IMR-90 (cell line): ENCODE data around the gene OXNAD1. TPM values are rescaled to one million over a fixed set of nuclear protein-coding genes. Genes with fewer than 3 reads are reported as not detected.

Experiments
- ATAC-seq: fragments of 200-7000 bp; cut with Tn5 transposase; 2 replicates; pipeline ENCODE4 v1.9.1; 2020; ENCODE audit warnings: low read depth, mild to moderate bottlenecking, moderate library complexity
- BruUV-seq: library from RNA; stranded (reverse); fragments of 400-500 nt; replicated peaks from 2 replicates; lab custom pipeline; 2021; lab: Mats Ljungman, UMichigan
- CTCF ChIA-PET: fragments of 300-600 bp; formaldehyde crosslinking; extraction: SDS; loops from one replicate; lab custom pipeline; 2021; ENCODE audit warnings: antibody characterized with exemption; lab: Yijun Ruan, JAX
- POLR2A ChIA-PET: fragments of 300-600 bp; sonication (Branson Sonifier 250); formaldehyde crosslinking; loops from one replicate; lab custom pipeline; 2022; ENCODE audit warnings: antibody characterized with exemption; ENCODE audit not compliant: unreplicated experiment; lab: Charles Lee
- DNase-seq: peaks from one replicate; pipeline ENCODE4 v3.0.0; 2013
- H2AFZ ChIP-seq: replicated peaks from 2 replicates; pipeline ENCODE3; 2013; ENCODE audit warnings: low read length, mild to moderate bottlenecking; ENCODE audit not compliant: poor library complexity
- H2AK5ac ChIP-seq: 2 replicates; pipeline ENCODE4 v1.6.1; 2013; ENCODE audit warnings: low read depth, low read length, inconsistent platforms
- H2AK9ac ChIP-seq: replicated peaks from 2 replicates; pipeline ENCODE3; 2013; ENCODE audit warnings: mild to moderate bottlenecking, low read depth, low read length, moderate library complexity; ENCODE audit not compliant: poor library complexity
- H2BK120ac ChIP-seq: 2 replicates; pipeline ENCODE4 v1.6.1; 2013; ENCODE audit warnings: low read depth, low read length, inconsistent platforms
- H2BK15ac ChIP-seq: 3 replicates; pipeline ENCODE4 v1.6.1; 2013; ENCODE audit warnings: low read depth, low read length, inconsistent platforms
- H2BK20ac ChIP-seq: 2 replicates; pipeline ENCODE4 v1.6.1; 2013; ENCODE audit warnings: low read depth, mild to moderate bottlenecking, inconsistent platforms, low read length, moderate library complexity
- H2BK5ac ChIP-seq: 2 replicates; pipeline ENCODE4 v1.6.1; 2013; ENCODE audit warnings: mild to moderate bottlenecking, low read depth, low read length, inconsistent platforms; ENCODE audit not compliant: poor library complexity, severe bottlenecking
- H3K14ac ChIP-seq: replicated peaks from 2 replicates; pipeline ENCODE4 v1.6.1; 2013; ENCODE audit warnings: low read depth, low read length, inconsistent platforms
- H3K18ac ChIP-seq: 2 replicates; pipeline ENCODE4 v1.6.1; 2013; ENCODE audit warnings: low read depth, low read length, control low read depth
- H3K23ac ChIP-seq: 2 replicates; pipeline ENCODE4 v1.6.1; 2013; ENCODE audit warnings: low read depth, low read length, inconsistent platforms
- H3K27ac ChIP-seq: 2 replicates; pipeline ENCODE4 v1.5.1; 2013; ENCODE audit warnings: mild to moderate bottlenecking, control low read depth, low read length; ENCODE audit not compliant: insufficient read depth
- H3K27me3 ChIP-seq: 2 replicates; pipeline ENCODE4 v1.6.1; 2013; ENCODE audit warnings: low read length; ENCODE audit not compliant: control insufficient read depth, insufficient read depth
- H3K36me3 ChIP-seq: 2 replicates; pipeline ENCODE4 v1.6.1; 2013; ENCODE audit warnings: low read length, mixed read lengths; ENCODE audit not compliant: control insufficient read depth, insufficient read depth
- H3K4ac ChIP-seq: 2 replicates; pipeline ENCODE4 v1.6.1; 2013; ENCODE audit warnings: low read depth, low read length, inconsistent platforms
- H3K4me1 ChIP-seq: 2 replicates; pipeline ENCODE4 v1.6.1; 2013; ENCODE audit warnings: low read length, mixed read lengths; ENCODE audit not compliant: control insufficient read depth, insufficient read depth
- H3K4me2 ChIP-seq: 2 replicates; pipeline ENCODE4 v1.6.1; 2013; ENCODE audit warnings: low read depth, mild to moderate bottlenecking, control low read depth, low read length, moderate library complexity
- H3K4me3 ChIP-seq: 2 replicates; pipeline ENCODE4 v1.5.1; 2013; ENCODE audit warnings: low read depth, mild to moderate bottlenecking, control low read depth, low read length, moderate library complexity; ENCODE audit not compliant: insufficient read depth
- H3K56ac ChIP-seq: 2 replicates; pipeline ENCODE4 v1.6.1; 2013; ENCODE audit warnings: low read length, inconsistent platforms; ENCODE audit not compliant: insufficient read depth; ENCODE audit errors: extremely low read depth
- H3K79me1 ChIP-seq, 2 experiments: 2 replicates each; pipeline ENCODE4 v1.6.1; 2013; ENCODE audit warnings: low read length in 2 of 2, inconsistent platforms in 1 of 2, low read depth in 1 of 2
- H3K9ac ChIP-seq: 2 replicates; pipeline ENCODE4 v1.6.1; 2013; ENCODE audit warnings: low read depth, low read length, control low read depth
- H3K9me1 ChIP-seq: 2 replicates; pipeline ENCODE4 v1.6.1; 2013; ENCODE audit warnings: low read length, inconsistent platforms; ENCODE audit not compliant: insufficient read depth
- H3K9me3 ChIP-seq: 2 replicates; pipeline ENCODE4 v1.6.1; 2013; ENCODE audit warnings: low read length; ENCODE audit not compliant: control insufficient read depth, insufficient read depth
- H4K20me1 ChIP-seq: 2 replicates; pipeline ENCODE4 v1.6.1; 2013; ENCODE audit warnings: low read length, inconsistent platforms; ENCODE audit not compliant: insufficient read depth
- H4K5ac ChIP-seq: 2 replicates; pipeline ENCODE4 v1.6.1; 2013; ENCODE audit warnings: mild to moderate bottlenecking, low read depth, low read length, control low read depth
- H4K8ac ChIP-seq, 2 experiments: 2 replicates each; pipeline ENCODE4 v1.6.1; 2013; ENCODE audit warnings: low read depth in 2 of 2, low read length in 2 of 2, control low read depth in 1 of 2, inconsistent platforms in 1 of 2
- H4K91ac ChIP-seq: 2 replicates; pipeline ENCODE4 v1.6.1; 2013; ENCODE audit warnings: low read depth, low read length, inconsistent platforms; ENCODE audit not compliant: insufficient read depth
- NFE2L2 ChIP-seq: fragments of 150-350 bp; IDR thresholded peaks from 2 replicates; pipeline ENCODE4 v1.6.1; 2016; ENCODE audit warnings: low read depth, mild to moderate bottlenecking, low read length
- POLR2A ChIP-seq: IDR thresholded peaks from 2 replicates; pipeline ENCODE4 v1.6.1; 2012; ENCODE audit warnings: mild to moderate bottlenecking, low read depth, low read length
- WGBS, 2 experiments: methylation state at CpG; one replicate each; pipeline versions ENCODE4 v1.1.5 to v1.1.7; 2013; ENCODE audit warnings: missing lambda C conversion rate in 2 of 2; ENCODE audit not compliant: insufficient read length in 1 of 2; ENCODE audit errors: extremely low coverage in 2 of 2; 5-methylcytosine and 5-hydroxymethylcytosine counted together
- dilution Hi-C: fragments of 300-500 bp; cut with HindIII; formaldehyde crosslinking; loops from one replicate; pipeline ENCODE4 v1.14.3; 2018; ENCODE audit warnings: low sequenced_read_pairs; ENCODE audit not compliant: unreplicated experiment
- in situ Hi-C: fragments of 300-500 bp; cut with MboI; formaldehyde crosslinking; loops from 3 replicates; pipeline ENCODE4 v1.14.3; 2019; ENCODE audit warnings: low sequenced_read_pairs, inconsistent platforms, mixed read lengths
- intact Hi-C: fragments of 100-400 bp; cut with micrococcal nuclease; formaldehyde crosslinking; loops from 2 replicates; pipeline ENCODE4 v1.10.0; 2022
- polyA plus RNA-seq, 3 experiments: library from polyadenylated mRNA; depleted of rRNA; stranded (reverse); fragments of >200 nt; gene quantifications; 2 replicates each; pipeline ENCODE4 v1.2.3, GENCODE V29; 2012; ENCODE audit warnings: low replicate concordance in 1 of 3
- total RNA-seq: library from RNA; depleted of rRNA; stranded (reverse); fragments of >200 nt; gene quantifications from 2 replicates; pipeline ENCODE4 v1.2.3, GENCODE V29; 2012

OXNAD1 gene
- total and polyA plus RNA-seq, 2 of the 4 experiments (the other 2 are of a cell fraction), result 6.2 to 11.3 TPM

DNA sequence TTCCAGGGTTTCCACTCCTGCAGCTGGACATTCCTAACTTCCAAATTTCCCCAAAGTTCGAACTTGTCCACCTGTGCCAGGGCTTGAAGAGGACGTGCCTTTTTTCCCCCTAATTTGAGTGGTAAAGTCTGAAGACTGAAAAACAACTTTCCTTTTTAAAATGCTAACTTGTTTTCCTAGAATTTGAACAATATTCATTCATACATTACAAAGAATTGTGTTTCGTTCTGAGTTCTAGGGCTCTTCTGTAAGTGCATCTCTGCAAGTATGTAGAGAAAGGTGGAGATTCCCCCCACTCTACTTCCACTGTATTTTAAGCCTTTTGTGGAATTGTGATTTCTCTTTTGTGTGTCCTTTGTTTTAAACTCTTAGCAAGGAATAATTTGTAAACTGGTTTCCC is 9.7 kb upstream of the OXNAD1 start:
- CTCF ChIA-PET, result no interaction called here

More for the DNA sequence above, 9.7 kb upstream of the OXNAD1 start:
- no peak overlapping the region for H2BK20ac ChIP-seq
- in situ Hi-C loops, result no loop called here
- H3K4ac ChIP-seq, result no peak overlapping the region
- no peak overlapping the region for H3K23ac ChIP-seq
- H2BK5ac ChIP-seq, result no peak overlapping the region
- H3K27me3 ChIP-seq, result no peaks in the 10 kb centered on the region
- H3K36me3 ChIP-seq, result peaks cover 5% of the 10 kb centered on the region
- H2BK15ac ChIP-seq, result no peak overlapping the region
- H3K9me1 ChIP-seq, result no peaks in the 10 kb centered on the region
- WGBS, 2 experiments, result no CpG with 5 or more reads among the region's 3 CpGs
- no peak overlapping the region for H2BK120ac ChIP-seq
- dilution Hi-C loops, result no loop called here
- ATAC-seq (no peak), DNase-seq (no peak)
- peaks cover 9% of the 10 kb centered on the region in 2 experiments; a peak in 2 of 4 replicates for H3K79me1 ChIP-seq
- H4K20me1 ChIP-seq, result no peaks in the 10 kb centered on the region
- no peak overlapping the region for H4K91ac ChIP-seq
- no TSS peak for BruUV-seq
- H2AK9ac ChIP-seq, result peak overlapping the region; percentile 42
- H3K4me2 ChIP-seq, result no peak overlapping the region
- no peak overlapping the region for H3K56ac ChIP-seq
- H4K8ac ChIP-seq, result no peak overlapping the region
- TF ChIP-seq POLR2A (no peak), NFE2L2 (no peak)
- no peak overlapping the region for H2AFZ ChIP-seq
- H3K27ac ChIP-seq, result no peak overlapping the region
- H3K9ac ChIP-seq, result no peak overlapping the region
- no peaks in the 10 kb centered on the region for H3K9me3 ChIP-seq
- H3K14ac ChIP-seq, result no peak overlapping the region
- intact Hi-C loops, result no loop called here
- H3K4me3 ChIP-seq, result no peak overlapping the region
- H2AK5ac ChIP-seq, result no peak overlapping the region
- no peaks in the 10 kb centered on the region for H3K4me1 ChIP-seq
- H3K18ac ChIP-seq, result no peak overlapping the region
- POLR2A ChIA-PET, result no interaction called here
- H4K5ac ChIP-seq, result no peak overlapping the region
